Sigmoid colon (tissue), 7 donors: Measurements from ENCODE around the gene PRKG1. TPM values are rescaled to one million over a fixed set of nuclear protein-coding genes. Genes with fewer than 3 reads are reported as not detected.

Source experiments
- DNase-seq: peaks from one replicate; pipeline ENCODE4 v3.0.0-alpha.2; 2019
- H3K27ac ChIP-seq, 4 donors: fragments of 200-600 bp; sonication (generic); one replicate each; pipeline ENCODE4 v1.5.1; 2016 to 2019; ENCODE audit warnings: mild to moderate bottlenecking in 1 of 4
- H3K27me3 ChIP-seq, 3 donors: fragments of 200-600 bp; sonication (generic); one replicate each; pipeline ENCODE4 v1.5.1; 2019; ENCODE audit warnings: mild to moderate bottlenecking in 1 of 3
- H3K36me3 ChIP-seq, 4 donors: fragments of 200-600 bp; sonication (generic); one replicate each; pipeline ENCODE4 v1.5.1; 2016 to 2019
- H3K4me1 ChIP-seq, 4 donors: fragments of 200-600 bp; sonication (generic); one replicate each; pipeline ENCODE4 v1.5.1; 2017 to 2019
- H3K4me3 ChIP-seq, 4 donors: fragments of 200-600 bp; sonication (generic); one replicate each; pipeline ENCODE4 v1.5.1; 2017 to 2019; ENCODE audit warnings: mild to moderate bottlenecking in 2 of 4, moderate library complexity in 1 of 4
- H3K9me3 ChIP-seq, 4 donors: fragments of 200-600 bp in 3 of 4; sonication (generic) in 3 of 4; one replicate each; pipeline versions ENCODE4 v1.5.1 to v1.6.1; 2013 to 2019
- EP300 ChIP-seq, 4 donors: sonication (generic); formaldehyde crosslinking; IDR thresholded peaks; one replicate each; pipeline ENCODE4 v1.6.1; 2017; ENCODE audit warnings: antibody characterized with exemption in 4 of 4
- POLR2A ChIP-seq, 2 donors: fragments of 450-650 bp; IDR thresholded peaks; one replicate each; pipeline ENCODE4 v1.6.1; 2016; ENCODE audit warnings: antibody characterized with exemption in 2 of 2, mild to moderate bottlenecking in 2 of 2, moderate library complexity in 2 of 2
- POLR2AphosphoS5 ChIP-seq, 4 donors: sonication (generic); formaldehyde crosslinking; IDR thresholded peaks; one replicate each; pipeline ENCODE4 v1.6.1; 2017; ENCODE audit warnings: antibody characterized with exemption in 4 of 4
- WGBS, 2 donors: extraction: QIAGEN DNeasy Blood & Tissue Kit; methylation state at CpG; one replicate each; pipeline ENCODE4 v1.1.7; 2013; 5-methylcytosine and 5-hydroxymethylcytosine counted together
- intact Hi-C: fragments of 100-400 bp; cut with DNase I; formaldehyde crosslinking; loops from one replicate; pipeline ENCODE4 v1.15.1; 2023
- polyA plus RNA-seq, 3 donors: library from polyadenylated mRNA; stranded (reverse); fragments of 200-250 nt; gene quantifications; one replicate each; pipeline ENCODE4 v1.2.3, GENCODE V29; 2013
- total RNA-seq, 4 donors: library from RNA; depleted of rRNA; stranded (reverse); fragments of >200 nt; gene quantifications; one replicate each; pipeline ENCODE4 v1.1.0, GENCODE V29; 2016
- TF ChIP-seq, protein P1 (sequence below), 4 experiments: fragments of 450-650 bp in 3 of 4; fragments of 200-600 bp in 1 of 4; IDR thresholded peaks; one replicate each; pipeline ENCODE4 v1.5.1; 2016 to 2019; ENCODE audit warnings: antibody characterized with exemption in 4 of 4, mild to moderate bottlenecking in 3 of 4, moderate library complexity in 2 of 4
- donor health status: healthy with polysubstance abuse.
- donor health status: Bipolar disorder and iron deficiency.
- donor health status: healthy.

The PRKG1 gene
- total and polyA plus RNA-seq, 7 donors: 3.7 to 92.9 (median 60.2) TPM

DNA sequence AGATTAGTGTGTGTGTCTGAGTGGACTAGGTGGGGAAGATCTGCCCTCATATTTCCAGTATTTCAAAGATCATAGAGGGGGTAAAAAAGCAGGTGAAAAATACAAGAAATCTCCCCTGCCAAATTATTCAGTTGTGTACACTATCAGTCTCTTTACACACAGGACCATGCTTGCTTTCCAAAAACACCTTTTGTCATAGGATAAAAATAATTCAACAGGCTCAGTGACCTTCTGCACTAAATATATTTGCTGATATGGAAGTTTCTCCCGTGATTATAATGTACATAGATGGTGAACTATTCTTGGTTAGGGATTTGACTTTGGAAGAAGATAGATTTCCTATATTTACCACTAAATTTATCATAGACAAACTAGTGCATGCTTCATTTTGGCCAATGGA, 649.8 kb downstream of the PRKG1 start:
- DNase-seq: no peak
- Histone ChIP-seq H3K4me3 (no peak overlapping the region), H3K27ac (no peak overlapping the region), H3K36me3 (no peaks in the 10 kb centered on the region), H3K4me1 (peaks cover 0 to 11% (median 3%) of the 10 kb centered on the region in 4 donors), H3K27me3 (no peaks in the 10 kb centered on the region), H3K9me3 (no peaks in the 10 kb centered on the region)
- intact Hi-C loops: no loop called here
- TF ChIP-seq, protein P1, sequence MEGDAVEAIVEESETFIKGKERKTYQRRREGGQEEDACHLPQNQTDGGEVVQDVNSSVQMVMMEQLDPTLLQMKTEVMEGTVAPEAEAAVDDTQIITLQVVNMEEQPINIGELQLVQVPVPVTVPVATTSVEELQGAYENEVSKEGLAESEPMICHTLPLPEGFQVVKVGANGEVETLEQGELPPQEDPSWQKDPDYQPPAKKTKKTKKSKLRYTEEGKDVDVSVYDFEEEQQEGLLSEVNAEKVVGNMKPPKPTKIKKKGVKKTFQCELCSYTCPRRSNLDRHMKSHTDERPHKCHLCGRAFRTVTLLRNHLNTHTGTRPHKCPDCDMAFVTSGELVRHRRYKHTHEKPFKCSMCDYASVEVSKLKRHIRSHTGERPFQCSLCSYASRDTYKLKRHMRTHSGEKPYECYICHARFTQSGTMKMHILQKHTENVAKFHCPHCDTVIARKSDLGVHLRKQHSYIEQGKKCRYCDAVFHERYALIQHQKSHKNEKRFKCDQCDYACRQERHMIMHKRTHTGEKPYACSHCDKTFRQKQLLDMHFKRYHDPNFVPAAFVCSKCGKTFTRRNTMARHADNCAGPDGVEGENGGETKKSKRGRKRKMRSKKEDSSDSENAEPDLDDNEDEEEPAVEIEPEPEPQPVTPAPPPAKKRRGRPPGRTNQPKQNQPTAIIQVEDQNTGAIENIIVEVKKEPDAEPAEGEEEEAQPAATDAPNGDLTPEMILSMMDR (IDR thresholded peaks at IDR 0.05): no peak
- TF ChIP-seq POLR2AphosphoS5 (IDR thresholded peaks at IDR 0.05): no peak
- TF ChIP-seq POLR2A (IDR thresholded peaks at IDR 0.05): no peak
- TF ChIP-seq EP300 (IDR thresholded peaks at IDR 0.05): no peak
- WGBS, 2 donors: 16 to 72% methylated on average over 1 of the region's 1 CpG

DNA sequence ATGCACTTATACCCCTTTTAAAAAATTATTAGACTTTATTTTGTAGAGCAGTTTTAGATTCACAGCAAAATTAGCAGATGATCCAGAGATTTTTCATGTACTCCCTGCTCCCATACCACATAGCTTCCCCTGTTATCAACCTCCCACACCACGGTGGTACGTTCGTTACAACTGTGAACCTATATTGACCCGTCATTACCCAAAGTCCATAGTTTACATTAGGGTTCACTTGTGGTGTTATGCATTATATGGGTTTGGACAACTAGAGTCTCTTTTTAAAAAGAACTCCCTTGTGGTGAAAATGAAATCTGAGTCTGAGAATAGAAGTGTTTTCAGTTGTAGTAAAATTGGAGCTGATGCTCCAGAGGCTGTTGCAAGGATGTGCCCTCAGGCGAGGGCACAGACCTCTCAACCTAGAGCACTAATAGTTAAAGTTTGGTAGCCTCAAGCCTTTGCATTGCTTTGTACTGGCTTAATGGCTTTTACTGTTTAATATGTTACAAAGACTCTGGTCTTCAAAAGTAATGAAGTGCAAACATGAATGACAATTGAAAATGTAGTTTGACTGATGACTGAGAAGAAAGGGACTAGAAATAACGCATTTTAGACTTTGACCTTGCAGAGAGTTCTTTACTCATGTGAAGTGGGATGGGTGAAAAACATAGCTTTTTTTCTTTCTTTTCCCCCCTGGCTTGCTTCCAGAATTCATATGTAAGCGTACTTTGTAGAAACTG, 655.7 kb downstream of the PRKG1 start:
- Histone ChIP-seq H3K36me3 (no peaks in the 10 kb centered on the region), H3K27me3 (no peaks in the 10 kb centered on the region), H3K9me3 (no peaks in the 10 kb centered on the region), H3K4me1 (peaks cover 0 to 9% (median 6%) of the 10 kb centered on the region in 4 donors), H3K4me3 (no peak overlapping the region), H3K27ac (no peak overlapping the region)
- 22 to 66% methylated on average over 7 of the region's 7 CpGs for WGBS, 2 donors
- TF ChIP-seq EP300 (IDR thresholded peaks at IDR 0.05): no peak
- TF ChIP-seq, protein P1 (IDR thresholded peaks at IDR 0.05): no peak
- no peak for TF ChIP-seq POLR2AphosphoS5 (IDR thresholded peaks at IDR 0.05)
- no peak for TF ChIP-seq POLR2A (IDR thresholded peaks at IDR 0.05)
- no peak for DNase-seq
- intact Hi-C loops: no loop called here

DNA sequence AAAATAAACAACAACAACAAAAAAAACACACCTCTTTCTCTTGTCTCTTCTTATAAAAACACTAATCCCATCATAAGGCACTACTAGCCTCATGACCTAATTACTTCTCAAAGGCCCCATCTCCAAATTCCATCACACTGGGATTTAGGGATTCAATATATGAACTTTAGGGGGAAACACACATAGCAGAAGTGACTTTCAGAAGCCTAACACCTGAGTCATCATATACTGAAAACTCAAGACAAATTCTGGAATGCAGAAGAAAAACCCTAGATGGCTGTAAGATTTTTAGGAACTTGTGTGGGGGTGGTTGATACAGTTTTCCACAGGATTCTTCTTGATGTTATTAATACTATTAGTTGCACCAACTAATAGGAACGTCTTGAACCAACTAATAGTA, 658.8 kb downstream of the PRKG1 start:
- WGBS, 2 donors: 76 to 91% methylated on average over 1 of the region's 1 CpG
- TF ChIP-seq, protein P1 (IDR thresholded peaks at IDR 0.05): no peak
- no peak for TF ChIP-seq POLR2A (IDR thresholded peaks at IDR 0.05)
- TF ChIP-seq EP300 (IDR thresholded peaks at IDR 0.05): no peak
- TF ChIP-seq POLR2AphosphoS5 (IDR thresholded peaks at IDR 0.05): no peak
- DNase-seq: no peak
- no peak overlapping the region for H3K27ac ChIP-seq
- intact Hi-C loops: no loop called here
- H3K4me3 ChIP-seq: no peak overlapping the region
- H3K36me3 ChIP-seq: no peaks in the 10 kb centered on the region
- H3K27me3 ChIP-seq: no peaks in the 10 kb centered on the region
- peaks cover 0 to 10% (median 9%) of the 10 kb centered on the region in 4 donors for H3K4me1 ChIP-seq
- no peaks in the 10 kb centered on the region for H3K9me3 ChIP-seq

DNA sequence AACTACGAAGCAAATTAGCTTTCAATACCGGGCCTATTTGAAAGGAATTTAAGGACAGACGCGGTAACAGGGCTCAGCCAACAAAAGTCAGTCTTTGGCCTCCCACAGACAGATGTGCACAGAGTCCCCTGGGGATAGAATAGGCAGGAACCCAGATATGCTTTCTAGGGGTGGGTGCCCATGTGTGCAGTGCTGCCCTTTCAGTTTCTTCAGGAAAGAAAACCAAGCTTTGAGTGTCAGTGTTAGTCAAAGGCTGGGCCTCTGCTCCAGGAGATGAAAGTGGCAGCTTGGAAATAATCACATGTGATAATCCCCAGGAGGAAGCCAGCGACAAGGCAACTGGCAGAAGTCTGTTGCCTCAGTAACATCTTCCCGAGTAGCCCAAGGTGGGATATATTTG, 668.9 kb downstream of the PRKG1 start:
- no peak overlapping the region for H3K4me3 ChIP-seq
- no peaks in the 10 kb centered on the region for H3K9me3 ChIP-seq
- intact Hi-C loops: no loop called here
- peaks cover 0 to 21% (median 14%) of the 10 kb centered on the region in 4 donors for H3K4me1 ChIP-seq
- WGBS, 2 donors: 71 to 86% methylated on average over 6 of the region's 6 CpGs
- no peak for DNase-seq
- TF ChIP-seq EP300 (IDR thresholded peaks at IDR 0.05) (no peak), POLR2AphosphoS5 (IDR thresholded peaks at IDR 0.05) (no peak), POLR2A (IDR thresholded peaks at IDR 0.05) (no peak)
- TF ChIP-seq, protein P1 (IDR thresholded peaks at IDR 0.05): no peak
- no peaks in the 10 kb centered on the region for H3K36me3 ChIP-seq
- H3K27ac ChIP-seq: no peak overlapping the region
- H3K27me3 ChIP-seq: no peaks in the 10 kb centered on the region
